ENCODE measurements around the gene ERP29. TPM values are rescaled to one million over a fixed set of nuclear protein-coding genes. Genes with fewer than 3 reads are reported as not detected.

ERP29 gene
- polyA plus RNA-seq, 1 donor (not counting 4 experiments of a cell fraction or from before 2014, with no cell fraction given): 89.4 TPM

DNA sequence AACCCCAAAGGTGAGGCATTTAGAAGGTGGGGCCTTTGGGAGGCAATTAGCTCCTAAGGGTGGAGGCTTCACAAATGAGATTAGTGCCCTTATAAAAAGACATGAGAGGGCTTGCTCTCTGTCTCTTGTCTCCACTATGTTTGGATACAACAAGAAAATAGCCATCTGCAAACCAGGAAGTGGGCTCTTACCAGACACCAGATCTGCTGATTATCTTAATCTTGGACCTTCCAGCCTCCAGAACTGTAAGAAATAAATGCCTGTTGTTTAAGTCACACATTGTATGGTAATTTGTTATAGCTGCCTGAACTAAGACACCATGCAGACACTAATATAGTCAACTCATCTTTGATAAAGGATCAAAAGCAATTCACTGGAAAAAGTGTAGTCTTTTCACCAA lies 34.7 kb upstream of the ERP29 start:
- H3K79me2 ChIP-seq (ENCODE audit: control insufficient read depth, insufficient read depth, low read length): no peaks in the 10 kb centered on the region
- no peaks in the 10 kb centered on the region for H3K9me3 ChIP-seq (ENCODE audit: control insufficient read depth, low read depth, low read length)
- no peak overlapping the region for H3K4me3 ChIP-seq (ENCODE audit: control insufficient read depth in 2 of 3, extremely low read depth in 1 of 3, insufficient read depth in 2 of 3, low read depth in 1 of 3, low read length in 3 of 3)
- no peak for FAIRE-seq
- H3K4me1 ChIP-seq (ENCODE audit: control insufficient read depth, extremely low read depth, insufficient read depth, low read length): no peaks in the 10 kb centered on the region
- H3K27me3 ChIP-seq (ENCODE audit: control insufficient read depth, extremely low read depth, insufficient read depth, low read length): no peaks in the 10 kb centered on the region
- no peaks in the 10 kb centered on the region for H4K20me1 ChIP-seq (ENCODE audit: control insufficient read depth, extremely low read depth, insufficient read depth, low read length)
- H3K36me3 ChIP-seq (ENCODE audit: control insufficient read depth in 2 of 2, extremely low read depth in 1 of 2, insufficient read depth in 2 of 2, low read length in 2 of 2): no peaks in the 10 kb centered on the region
- TF ChIP-seq, protein P1, sequence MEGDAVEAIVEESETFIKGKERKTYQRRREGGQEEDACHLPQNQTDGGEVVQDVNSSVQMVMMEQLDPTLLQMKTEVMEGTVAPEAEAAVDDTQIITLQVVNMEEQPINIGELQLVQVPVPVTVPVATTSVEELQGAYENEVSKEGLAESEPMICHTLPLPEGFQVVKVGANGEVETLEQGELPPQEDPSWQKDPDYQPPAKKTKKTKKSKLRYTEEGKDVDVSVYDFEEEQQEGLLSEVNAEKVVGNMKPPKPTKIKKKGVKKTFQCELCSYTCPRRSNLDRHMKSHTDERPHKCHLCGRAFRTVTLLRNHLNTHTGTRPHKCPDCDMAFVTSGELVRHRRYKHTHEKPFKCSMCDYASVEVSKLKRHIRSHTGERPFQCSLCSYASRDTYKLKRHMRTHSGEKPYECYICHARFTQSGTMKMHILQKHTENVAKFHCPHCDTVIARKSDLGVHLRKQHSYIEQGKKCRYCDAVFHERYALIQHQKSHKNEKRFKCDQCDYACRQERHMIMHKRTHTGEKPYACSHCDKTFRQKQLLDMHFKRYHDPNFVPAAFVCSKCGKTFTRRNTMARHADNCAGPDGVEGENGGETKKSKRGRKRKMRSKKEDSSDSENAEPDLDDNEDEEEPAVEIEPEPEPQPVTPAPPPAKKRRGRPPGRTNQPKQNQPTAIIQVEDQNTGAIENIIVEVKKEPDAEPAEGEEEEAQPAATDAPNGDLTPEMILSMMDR (optimal IDR thresholded peaks at IDR 0.05 in 1 of 3, IDR thresholded peaks at IDR 0.05 in 1 of 3, conservative IDR thresholded peaks at IDR 0.05 in 1 of 3; ENCODE audit: extremely low read depth in 1 of 3, insufficient read depth in 2 of 3, low read length in 3 of 3): no peak
- TF ChIP-seq EZH2 (IDR thresholded peaks at IDR 0.05; ENCODE audit: low read length): no peak
- dilution Hi-C loops (cut with MboI; ENCODE audit: extremely low pct_ligation_motif_present, low sequenced_read_pairs): no loop called here
- no peak overlapping the region for H3K4me2 ChIP-seq (ENCODE audit: control insufficient read depth, extremely low read depth, insufficient read depth, low read depth, low read length)
- H3K9me1 ChIP-seq (ENCODE audit: control insufficient read depth, extremely low read depth, insufficient read depth, low read length): no peaks in the 10 kb centered on the region
- H2AFZ ChIP-seq (ENCODE audit: control insufficient read depth, low read length): no peak overlapping the region
- no peak overlapping the region for H3K9ac ChIP-seq (ENCODE audit: control insufficient read depth, extremely low read depth, insufficient read depth, low read length)
- no peak for DNase-seq (ENCODE audit: low read depth, low spot score)
- no peak overlapping the region for H3K27ac ChIP-seq (ENCODE audit: control insufficient read depth, insufficient read depth, low read length)

DNA sequence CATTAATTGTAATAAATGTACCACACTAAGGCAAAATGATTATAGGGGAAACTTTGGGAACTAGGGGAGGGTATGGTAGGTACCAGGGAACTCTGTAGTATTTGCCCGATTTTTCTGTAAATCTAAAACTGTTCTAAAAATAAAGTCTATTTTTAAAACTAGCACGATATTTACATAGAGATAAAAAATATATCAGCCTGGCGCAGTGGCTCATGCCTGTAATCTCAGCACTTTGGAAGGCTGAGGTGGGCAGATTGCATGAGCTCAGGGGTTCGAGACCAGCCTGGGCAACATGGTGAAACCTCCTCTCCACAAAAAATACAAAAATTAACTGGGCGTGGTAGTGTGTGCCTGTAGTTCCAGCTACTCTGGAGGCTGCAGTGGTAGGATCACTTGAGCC lies 32.6 kb upstream of the ERP29 start:
- Histone ChIP-seq H3K27ac (ENCODE audit: control insufficient read depth, insufficient read depth, low read length) (no peak overlapping the region), H3K4me3 (ENCODE audit: control insufficient read depth in 2 of 3, extremely low read depth in 1 of 3, insufficient read depth in 2 of 3, low read depth in 1 of 3, low read length in 3 of 3) (no peak overlapping the region), H3K9ac (ENCODE audit: control insufficient read depth, extremely low read depth, insufficient read depth, low read length) (no peak overlapping the region), H3K36me3 (ENCODE audit: control insufficient read depth in 2 of 2, extremely low read depth in 1 of 2, insufficient read depth in 2 of 2, low read length in 2 of 2) (no peaks in the 10 kb centered on the region), H3K4me1 (ENCODE audit: control insufficient read depth, extremely low read depth, insufficient read depth, low read length) (no peaks in the 10 kb centered on the region), H3K79me2 (ENCODE audit: control insufficient read depth, insufficient read depth, low read length) (no peaks in the 10 kb centered on the region), H3K27me3 (ENCODE audit: control insufficient read depth, extremely low read depth, insufficient read depth, low read length) (no peaks in the 10 kb centered on the region), H4K20me1 (ENCODE audit: control insufficient read depth, extremely low read depth, insufficient read depth, low read length) (no peaks in the 10 kb centered on the region), H3K9me3 (ENCODE audit: control insufficient read depth, low read depth, low read length) (no peaks in the 10 kb centered on the region), H3K4me2 (ENCODE audit: control insufficient read depth, extremely low read depth, insufficient read depth, low read depth, low read length) (no peak overlapping the region), H2AFZ (ENCODE audit: control insufficient read depth, low read length) (no peak overlapping the region), H3K9me1 (ENCODE audit: control insufficient read depth, extremely low read depth, insufficient read depth, low read length) (no peaks in the 10 kb centered on the region)
- dilution Hi-C loops (cut with MboI; ENCODE audit: extremely low pct_ligation_motif_present, low sequenced_read_pairs): no loop called here
- DNase-seq (ENCODE audit: low read depth, low spot score) (no peak), FAIRE-seq (no peak)
- TF ChIP-seq, protein P1 (optimal IDR thresholded peaks at IDR 0.05 in 1 of 3, IDR thresholded peaks at IDR 0.05 in 1 of 3, conservative IDR thresholded peaks at IDR 0.05 in 1 of 3; ENCODE audit: extremely low read depth in 1 of 3, insufficient read depth in 2 of 3, low read length in 3 of 3): no peak
- no peak for TF ChIP-seq EZH2 (IDR thresholded peaks at IDR 0.05; ENCODE audit: low read length)
